NCI-H1694 (cell line): ENCODE measurements around the gene FAM161A.

Experiments used
- DNase-seq: peaks from one replicate; lab custom pipeline; 2025; lab: John Stamatoyannopoulos, UW

Gene FAM161A

DNA sequence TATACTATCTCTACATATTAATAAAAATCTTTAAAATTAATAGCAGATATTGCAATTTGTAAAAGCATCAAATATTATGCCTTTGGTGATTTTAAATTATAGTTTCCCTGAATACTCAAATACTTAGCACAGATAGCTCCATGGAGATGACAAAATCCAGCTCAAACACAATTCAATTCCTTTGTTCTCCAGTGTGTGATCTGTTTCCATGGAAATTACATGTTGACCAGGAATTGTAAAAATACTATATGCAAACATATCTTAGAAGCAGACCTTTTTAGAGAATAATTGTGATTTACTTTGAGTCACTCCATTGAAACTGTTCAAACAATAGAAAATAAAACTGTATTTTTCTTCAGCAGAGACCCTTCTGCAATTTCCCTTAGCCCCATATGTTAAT is 68.3 kb downstream of the FAM161A start:
- DNase-seq: no peak

GRCh38 chr2:61784643-61785042 is 69.2 kb downstream of the FAM161A start:
- no peak for DNase-seq

DNA sequence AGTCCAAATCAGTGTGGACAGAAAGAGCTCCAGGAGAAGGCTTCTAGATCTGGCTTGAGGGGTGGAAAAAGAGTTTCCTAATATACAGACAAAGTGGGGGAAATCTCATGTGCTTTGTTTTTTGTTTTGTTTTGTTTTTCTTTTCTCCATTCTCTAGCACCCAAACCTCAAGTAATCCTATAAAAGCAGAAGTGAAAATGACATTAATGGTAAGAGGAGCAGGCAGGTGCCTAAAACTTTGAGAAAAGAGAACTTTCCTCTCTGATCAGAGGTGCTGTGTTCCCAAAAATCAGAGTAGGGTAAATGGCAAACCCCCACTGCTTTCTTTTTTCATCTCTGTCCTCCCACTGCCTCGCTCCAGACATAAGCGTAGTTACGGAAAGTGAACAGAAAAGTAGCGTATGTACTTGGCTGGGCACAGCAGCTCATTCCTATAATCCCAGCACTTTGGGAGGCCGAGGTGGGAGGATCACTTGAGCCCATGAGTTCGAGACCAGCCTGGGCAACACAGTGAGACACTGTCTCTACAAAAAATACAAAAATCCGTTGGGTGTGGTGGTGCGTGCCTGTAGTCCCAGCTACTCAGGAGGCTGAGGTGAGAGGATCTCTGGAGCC is 77.8 kb downstream of the FAM161A start:
- DNase-seq: no peak
